ENCODE measurements around the gene SLC25A21.

GRCh38 chr14:36810209-36810608, 362.2 kb downstream of the SLC25A21 start:
- TF ChIP-seq BHLHE40 (IDR thresholded peaks at IDR 0.05; ENCODE audit: low read depth, low read length) (no peak), RAD21 (conservative IDR thresholded peaks at IDR 0.05 in 1 of 2, IDR thresholded peaks at IDR 0.05 in 1 of 2) (no peak), POLR2AphosphoS2 (conservative IDR thresholded peaks at IDR 0.05; ENCODE audit: low read length) (no peak), MAFK (IDR thresholded peaks at IDR 0.05; ENCODE audit: partially characterized antibody) (peak; percentile 40), POLR2A (IDR thresholded peaks at IDR 0.05; ENCODE audit: low read length) (no peak), JUN (IDR thresholded peaks at IDR 0.05) (no peak), CTCF (IDR thresholded peaks at IDR 0.05) (no peak), PHF8 (IDR thresholded peaks at IDR 0.05; ENCODE audit: borderline replicate concordance, low read depth) (no peak), NFE2L2 (conservative IDR thresholded peaks at IDR 0.05; ENCODE audit: low read length) (no peak), MAX (IDR thresholded peaks at IDR 0.05) (no peak), ZC3H11A (IDR thresholded peaks at IDR 0.05) (no peak)
- TF ChIP-seq, protein P1, sequence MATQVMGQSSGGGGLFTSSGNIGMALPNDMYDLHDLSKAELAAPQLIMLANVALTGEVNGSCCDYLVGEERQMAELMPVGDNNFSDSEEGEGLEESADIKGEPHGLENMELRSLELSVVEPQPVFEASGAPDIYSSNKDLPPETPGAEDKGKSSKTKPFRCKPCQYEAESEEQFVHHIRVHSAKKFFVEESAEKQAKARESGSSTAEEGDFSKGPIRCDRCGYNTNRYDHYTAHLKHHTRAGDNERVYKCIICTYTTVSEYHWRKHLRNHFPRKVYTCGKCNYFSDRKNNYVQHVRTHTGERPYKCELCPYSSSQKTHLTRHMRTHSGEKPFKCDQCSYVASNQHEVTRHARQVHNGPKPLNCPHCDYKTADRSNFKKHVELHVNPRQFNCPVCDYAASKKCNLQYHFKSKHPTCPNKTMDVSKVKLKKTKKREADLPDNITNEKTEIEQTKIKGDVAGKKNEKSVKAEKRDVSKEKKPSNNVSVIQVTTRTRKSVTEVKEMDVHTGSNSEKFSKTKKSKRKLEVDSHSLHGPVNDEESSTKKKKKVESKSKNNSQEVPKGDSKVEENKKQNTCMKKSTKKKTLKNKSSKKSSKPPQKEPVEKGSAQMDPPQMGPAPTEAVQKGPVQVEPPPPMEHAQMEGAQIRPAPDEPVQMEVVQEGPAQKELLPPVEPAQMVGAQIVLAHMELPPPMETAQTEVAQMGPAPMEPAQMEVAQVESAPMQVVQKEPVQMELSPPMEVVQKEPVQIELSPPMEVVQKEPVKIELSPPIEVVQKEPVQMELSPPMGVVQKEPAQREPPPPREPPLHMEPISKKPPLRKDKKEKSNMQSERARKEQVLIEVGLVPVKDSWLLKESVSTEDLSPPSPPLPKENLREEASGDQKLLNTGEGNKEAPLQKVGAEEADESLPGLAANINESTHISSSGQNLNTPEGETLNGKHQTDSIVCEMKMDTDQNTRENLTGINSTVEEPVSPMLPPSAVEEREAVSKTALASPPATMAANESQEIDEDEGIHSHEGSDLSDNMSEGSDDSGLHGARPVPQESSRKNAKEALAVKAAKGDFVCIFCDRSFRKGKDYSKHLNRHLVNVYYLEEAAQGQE (IDR thresholded peaks at IDR 0.05): no peak
